Type B pancreatic cell (in vitro differentiated cells): Measurements from ENCODE around the gene ARHGEF16. TPM values are rescaled to one million over a fixed set of nuclear protein-coding genes. Genes with fewer than 3 reads are reported as not detected.

Source experiments
- DNase-seq: peaks from one replicate; pipeline ENCODE4 v3.0.0; 2021; ENCODE audit warnings: mixed read lengths; ENCODE audit not compliant: unreplicated experiment; ENCODE audit errors: extremely low spot score
- H3K27ac Mint-ChIP-seq: 2 replicates; pipeline ENCODE4 v1.8.0; 2021; ENCODE audit warnings: mild to moderate bottlenecking, mixed read lengths
- H3K27me3 Mint-ChIP-seq: 2 replicates; pipeline ENCODE4 v1.8.0; 2021; ENCODE audit warnings: mixed read lengths
- H3K36me3 Mint-ChIP-seq: 2 replicates; pipeline ENCODE4 v1.8.0; 2021; ENCODE audit warnings: mixed read lengths
- H3K4me1 Mint-ChIP-seq: one replicate; pipeline ENCODE4 v1.8.0; 2021; ENCODE audit warnings: mixed read lengths; ENCODE audit not compliant: unreplicated experiment
- H3K4me3 Mint-ChIP-seq: 2 replicates; pipeline ENCODE4 v1.8.0; 2021; ENCODE audit warnings: mild to moderate bottlenecking, mixed read lengths
- H3K9me3 Mint-ChIP-seq: 2 replicates; pipeline ENCODE4 v1.8.0; 2021; ENCODE audit warnings: mixed read lengths
- total RNA-seq: library from RNA; stranded (reverse); gene quantifications from 2 replicates; pipeline ENCODE4 v1.2.1, GENCODE V29; 2021; ENCODE audit warnings: low replicate concordance
- TF ChIP-seq, protein P1 (sequence below): fragments of 200-600 bp; sonication (generic); conservative IDR thresholded peaks from 2 replicates; pipeline ENCODE4 v1.5.0; 2021; ENCODE audit warnings: antibody characterized with exemption, mild to moderate bottlenecking

Gene ARHGEF16
- total RNA-seq, 1 donor from 2014 or later: 16.1 TPM

DNA sequence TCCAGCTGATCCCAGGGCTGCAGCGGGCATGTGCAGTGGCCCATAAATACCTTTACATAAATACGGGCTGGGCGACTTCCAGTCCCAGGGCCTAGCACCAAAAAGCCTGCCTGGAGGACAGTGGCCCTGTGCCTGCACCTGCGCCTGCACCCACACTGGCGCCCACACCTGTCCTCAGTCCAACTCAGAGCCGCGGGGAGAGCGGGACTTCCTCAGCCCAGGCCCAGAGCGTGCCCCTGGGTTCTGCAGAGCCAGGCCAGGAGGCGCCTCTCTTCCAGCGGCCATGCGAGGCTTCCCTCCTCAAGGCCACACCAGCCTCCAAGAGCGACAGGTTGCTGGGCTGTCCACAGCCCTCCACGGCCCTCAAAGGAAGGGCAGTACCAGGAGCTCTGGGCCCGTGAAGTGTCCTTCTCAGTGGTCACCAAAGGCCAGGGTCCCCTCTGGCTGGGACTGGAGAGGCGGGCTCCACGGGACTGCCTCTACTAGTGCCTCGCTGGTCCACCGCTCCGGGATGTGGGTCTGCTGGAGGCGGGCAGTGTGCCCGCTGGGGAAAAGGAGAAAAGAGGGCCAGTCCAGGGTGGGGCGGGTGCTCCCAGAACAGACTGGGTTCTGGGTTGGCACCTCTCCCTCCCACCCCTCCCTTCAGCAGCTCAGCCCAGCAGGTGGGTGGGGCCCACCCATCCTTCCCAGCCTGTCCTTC, 35.7 kb downstream of the ARHGEF16 start:
- Mint-ChIP-seq H3K27ac (no peak overlapping the region), H3K36me3 (peaks cover 14% of the 10 kb centered on the region), H3K27me3 (no peaks in the 10 kb centered on the region), H3K4me3 (no peak overlapping the region), H3K9me3 (peaks cover 9% of the 10 kb centered on the region), H3K4me1 (peaks cover 4% of the 10 kb centered on the region)
- TF ChIP-seq, protein P1, sequence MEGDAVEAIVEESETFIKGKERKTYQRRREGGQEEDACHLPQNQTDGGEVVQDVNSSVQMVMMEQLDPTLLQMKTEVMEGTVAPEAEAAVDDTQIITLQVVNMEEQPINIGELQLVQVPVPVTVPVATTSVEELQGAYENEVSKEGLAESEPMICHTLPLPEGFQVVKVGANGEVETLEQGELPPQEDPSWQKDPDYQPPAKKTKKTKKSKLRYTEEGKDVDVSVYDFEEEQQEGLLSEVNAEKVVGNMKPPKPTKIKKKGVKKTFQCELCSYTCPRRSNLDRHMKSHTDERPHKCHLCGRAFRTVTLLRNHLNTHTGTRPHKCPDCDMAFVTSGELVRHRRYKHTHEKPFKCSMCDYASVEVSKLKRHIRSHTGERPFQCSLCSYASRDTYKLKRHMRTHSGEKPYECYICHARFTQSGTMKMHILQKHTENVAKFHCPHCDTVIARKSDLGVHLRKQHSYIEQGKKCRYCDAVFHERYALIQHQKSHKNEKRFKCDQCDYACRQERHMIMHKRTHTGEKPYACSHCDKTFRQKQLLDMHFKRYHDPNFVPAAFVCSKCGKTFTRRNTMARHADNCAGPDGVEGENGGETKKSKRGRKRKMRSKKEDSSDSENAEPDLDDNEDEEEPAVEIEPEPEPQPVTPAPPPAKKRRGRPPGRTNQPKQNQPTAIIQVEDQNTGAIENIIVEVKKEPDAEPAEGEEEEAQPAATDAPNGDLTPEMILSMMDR: no peak
- no peak for DNase-seq

DNA sequence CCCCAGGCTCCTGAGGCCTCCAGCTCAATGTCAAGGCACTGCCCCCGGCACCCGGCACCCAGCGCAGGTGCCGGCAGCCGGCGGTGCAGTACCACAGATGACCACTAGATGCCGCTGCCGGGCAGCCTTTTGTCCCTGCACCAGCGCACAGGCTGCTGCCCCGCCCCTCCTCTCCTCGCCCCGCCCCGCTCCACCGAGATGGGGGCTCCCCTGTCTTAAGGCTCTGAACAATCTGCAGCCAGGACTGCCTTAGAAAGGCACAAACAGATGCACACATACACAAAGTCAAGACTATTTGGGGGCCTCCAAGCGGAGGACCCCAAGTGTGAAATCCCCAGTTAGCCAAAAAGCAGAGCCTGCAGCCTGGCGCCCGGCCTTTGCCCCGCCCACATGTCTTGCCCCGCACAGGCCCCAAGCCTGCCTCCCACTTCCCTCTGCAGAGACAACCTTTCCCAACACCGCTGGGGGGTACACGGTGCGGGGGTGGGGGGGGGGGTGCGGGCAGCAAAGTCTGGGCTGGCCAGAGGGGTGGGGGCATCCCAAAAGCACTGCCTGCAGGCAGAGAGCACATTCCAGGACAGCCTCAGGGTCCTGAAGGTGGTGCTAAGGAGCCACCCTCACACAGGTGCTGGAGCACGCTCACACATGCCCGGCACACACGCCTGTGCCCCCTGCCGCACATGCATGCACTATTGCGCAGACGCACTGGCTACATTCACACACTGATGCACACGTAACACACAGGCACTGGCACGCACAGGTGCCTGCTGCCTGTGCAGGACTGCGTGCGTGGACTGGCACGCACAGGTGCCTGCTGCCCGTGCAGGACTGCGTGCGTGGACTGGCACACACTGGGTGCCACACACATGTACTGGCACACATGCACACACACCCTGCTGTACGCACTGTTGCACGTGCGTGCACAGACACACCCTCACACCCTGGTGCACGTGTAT, 37.1 kb downstream of the ARHGEF16 start:
- Mint-ChIP-seq H3K9me3 (peaks cover 9% of the 10 kb centered on the region), H3K27me3 (no peaks in the 10 kb centered on the region), H3K4me3 (peak overlapping the region; percentile 65), H3K27ac (no peak overlapping the region), H3K36me3 (peaks cover 14% of the 10 kb centered on the region), H3K4me1 (peaks cover 4% of the 10 kb centered on the region)
- TF ChIP-seq, protein P1: peak; percentile 100
- peak; percentile 88 for DNase-seq

DNA sequence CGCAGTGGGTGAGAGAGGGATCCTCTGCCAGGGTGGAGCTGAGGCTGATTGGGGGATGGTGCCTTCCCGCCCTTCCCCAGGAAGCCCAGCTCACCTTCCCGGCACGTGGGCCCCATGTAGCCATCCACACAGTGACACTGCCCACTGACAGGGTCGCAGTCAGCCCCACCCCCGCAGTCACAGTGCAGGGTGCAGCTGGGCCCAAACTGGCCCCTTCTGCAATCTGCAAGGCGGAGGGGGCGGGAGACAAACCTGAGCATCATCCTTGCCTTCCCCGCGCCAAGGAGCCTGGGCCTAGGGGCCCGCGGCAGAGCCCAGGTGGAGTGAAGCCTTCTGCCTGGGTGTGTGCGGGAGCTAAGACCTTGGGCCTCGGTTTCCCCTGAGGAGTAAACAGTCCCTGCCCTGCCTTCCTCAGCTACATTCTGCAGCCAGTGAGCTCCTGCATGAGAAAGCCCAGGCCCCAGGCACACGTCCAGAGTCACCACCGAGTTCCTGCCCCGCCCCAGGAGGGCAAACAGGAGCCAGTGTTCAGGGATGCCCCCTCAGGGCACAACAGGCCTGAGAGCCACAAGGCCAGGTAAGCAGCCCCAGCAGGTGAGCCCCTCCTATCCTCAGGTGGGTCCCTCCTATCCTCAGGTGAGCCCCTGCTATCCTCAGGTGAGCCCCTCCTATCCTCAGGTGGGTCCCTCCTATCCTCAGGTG, 38.2 kb downstream of the ARHGEF16 start:
- Mint-ChIP-seq H3K27me3 (no peaks in the 10 kb centered on the region), H3K9me3 (peaks cover 9% of the 10 kb centered on the region), H3K4me3 (no peak overlapping the region), H3K27ac (no peak overlapping the region), H3K36me3 (peaks cover 14% of the 10 kb centered on the region), H3K4me1 (peaks cover 4% of the 10 kb centered on the region)
- TF ChIP-seq, protein P1: no peak
- no peak for DNase-seq

DNA sequence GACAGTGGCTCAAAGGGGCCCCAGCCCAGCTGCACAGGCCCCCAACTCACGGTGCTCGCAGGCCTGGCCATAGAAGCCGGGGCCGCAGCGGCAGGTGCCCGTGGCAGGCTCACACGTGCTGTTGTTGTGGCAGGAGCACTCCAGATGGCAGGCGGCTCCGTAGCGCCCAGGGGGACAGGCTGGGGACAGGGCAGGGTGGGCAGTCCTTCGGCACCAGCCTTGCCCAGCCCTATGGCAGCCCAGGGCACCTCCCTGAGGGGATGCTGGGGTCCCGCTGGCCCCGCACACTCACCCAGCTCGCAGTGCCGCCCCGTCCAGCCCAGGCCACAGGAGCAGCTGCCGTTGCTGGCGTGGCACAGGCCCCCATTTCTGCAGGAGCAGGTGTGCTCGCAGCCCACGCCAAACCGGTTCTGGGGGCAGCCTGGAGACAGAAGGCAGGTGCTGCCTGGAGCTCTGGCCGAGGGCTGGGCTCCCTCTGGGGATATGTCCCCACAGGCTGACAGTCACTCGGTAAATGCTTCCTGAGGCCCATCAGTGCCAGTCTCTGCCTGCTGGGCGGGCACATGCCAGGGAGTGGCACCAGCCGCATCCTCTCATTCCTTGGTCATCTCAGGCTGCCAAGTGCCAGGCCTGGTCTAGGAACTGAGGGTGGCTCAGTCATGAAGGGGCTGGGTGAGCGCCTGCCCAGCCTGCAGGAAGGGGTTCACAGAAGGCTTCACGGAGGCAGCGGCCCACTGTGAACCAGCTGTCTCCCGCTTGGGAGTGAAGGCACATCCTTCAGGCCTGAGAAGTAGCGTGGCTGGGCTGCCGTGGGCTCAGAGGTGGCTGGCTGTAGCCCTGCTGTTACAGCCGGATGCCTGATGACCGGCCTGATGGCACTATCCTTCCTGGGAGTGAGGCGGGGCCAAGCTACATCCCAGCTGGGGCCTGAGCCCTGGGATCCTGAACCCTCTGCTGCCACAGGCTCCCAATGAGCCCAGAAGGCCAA, 40.1 kb downstream of the ARHGEF16 start:
- Mint-ChIP-seq H3K4me3 (no peak overlapping the region), H3K27me3 (no peaks in the 10 kb centered on the region), H3K4me1 (peaks cover 4% of the 10 kb centered on the region), H3K36me3 (no peaks in the 10 kb centered on the region), H3K27ac (no peak overlapping the region), H3K9me3 (no peaks in the 10 kb centered on the region)
- TF ChIP-seq, protein P1: no peak
- DNase-seq: no peak
